Left lung (tissue), 10 donors: ENCODE measurements around the gene ME3. TPM values are rescaled to one million over a fixed set of nuclear protein-coding genes. Genes with fewer than 3 reads are reported as not detected.

ENCODE experiments used
- ATAC-seq: fragments of 200-7000 bp; cut with Tn5 transposase; one replicate; pipeline ENCODE4 v1.9.1; 2020; ENCODE audit warnings: moderate library complexity
- DNase-seq, 4 donors: peaks; one replicate each; pipeline ENCODE4 v3.0.0-alpha.2; 2013 to 2020
- H3K27ac ChIP-seq, 2 donors: fragments of 200-600 bp; sonication (generic) in 1 of 2; one replicate each; pipeline versions ENCODE4 v1.5.0 to v1.8.0; 2020 to 2021
- H3K27me3 ChIP-seq, 2 donors: fragments of 200-600 bp; sonication (generic) in 1 of 2; one replicate each; pipeline versions ENCODE4 v1.5.0 to v1.8.0; 2020 to 2021
- H3K36me3 ChIP-seq, 2 donors: fragments of 200-600 bp; sonication (generic) in 1 of 2; one replicate each; pipeline versions ENCODE4 v1.5.0 to v1.8.0; 2020 to 2021
- H3K4me1 ChIP-seq, 2 donors: fragments of 200-600 bp; one replicate each; pipeline ENCODE4 v1.8.0; 2021
- H3K4me3 ChIP-seq, 2 donors: fragments of 200-600 bp; sonication (generic) in 1 of 2; one replicate each; pipeline versions ENCODE4 v1.5.0 to v1.8.0; 2020 to 2021; ENCODE audit warnings: mild to moderate bottlenecking in 1 of 2
- H3K9me3 ChIP-seq, 2 donors: fragments of 200-600 bp; sonication (generic) in 1 of 2; one replicate each; pipeline versions ENCODE4 v1.5.0 to v1.8.0; 2020 to 2021
- CTCF ChIP-seq, 2 donors: fragments of 200-600 bp; sonication (generic) in 1 of 2; IDR thresholded peaks; one replicate each; pipeline versions ENCODE4 v1.5.0 to v1.8.0; 2021; ENCODE audit warnings: antibody characterized with exemption in 2 of 2
- intact Hi-C, 2 donors: fragments of 100-400 bp; cut with DNase I; formaldehyde crosslinking; loops; one replicate each; pipeline versions ENCODE4 v1.11.2 to v1.14.2; 2022
- polyA plus RNA-seq, 6 donors: library from polyadenylated mRNA; unstranded; fragments of 120-200 nt; gene quantifications; one replicate each; pipeline ENCODE4 v1.2.1, GENCODE V29; 2013; ENCODE audit not compliant: insufficient read length in 6 of 6
- total RNA-seq, 2 donors: library from RNA; stranded (reverse); fragmentation: NEBNext Ultra II Directional; extraction: Animal tissue kit (Norgen Biotek cat#: 25700); gene quantifications; one replicate each; pipeline ENCODE4 v1.2.1, GENCODE V29; 2021
- donor health status: DM: no; HTN: yes; CAD: no.
- donor health status: DM: no; HTN: no; CAD: no.

ME3 gene
- total and polyA plus RNA-seq, 8 donors = 21.6 to 44.6 (median 30.5) TPM

GRCh38 chr11:86673055-86673843 is 833 bp upstream of the ME3 start:
- no peak for TF ChIP-seq CTCF (IDR thresholded peaks at IDR 0.05)
- ATAC-seq = no peak
- DNase-seq = no peak
- H3K4me3 ChIP-seq = peak overlapping the region in 1 of 2 donors; percentile 69
- H3K9me3 ChIP-seq = no peaks in the 10 kb centered on the region
- peaks cover 0 to 15% of the 10 kb centered on the region in 2 donors for H3K27me3 ChIP-seq
- H3K36me3 ChIP-seq = no peaks in the 10 kb centered on the region
- intact Hi-C loops = no loop called here
- peaks cover 9 to 27% of the 10 kb centered on the region in 2 donors for H3K4me1 ChIP-seq
- no peak overlapping the region for H3K27ac ChIP-seq

GRCh38 chr11:86671531-86672006 is 847 bp downstream of the ME3 start:
- Histone ChIP-seq H3K36me3 (no peaks in the 10 kb centered on the region), H3K9me3 (no peaks in the 10 kb centered on the region), H3K4me3 (peak overlapping the region; percentile 69 to 85), H3K4me1 (peaks cover 9 to 27% of the 10 kb centered on the region in 2 donors), H3K27me3 (peaks cover 0 to 15% of the 10 kb centered on the region in 2 donors), H3K27ac (peak overlapping the region; percentile 86 to 91)
- no peak for TF ChIP-seq CTCF (IDR thresholded peaks at IDR 0.05)
- peak; percentile 73 for ATAC-seq
- intact Hi-C loops = no loop called here
- peak; percentile 45 to 88 (median 66) for DNase-seq

GRCh38 chr11:86670911-86671310 is 1.5 kb downstream of the ME3 start:
- TF ChIP-seq CTCF (IDR thresholded peaks at IDR 0.05) = no peak
- no peak for DNase-seq
- intact Hi-C loops = no loop called here
- peaks cover 0 to 15% of the 10 kb centered on the region in 2 donors for H3K27me3 ChIP-seq
- H3K9me3 ChIP-seq = no peaks in the 10 kb centered on the region
- H3K27ac ChIP-seq = peak overlapping the region in 1 of 2 donors; percentile 91
- no peaks in the 10 kb centered on the region for H3K36me3 ChIP-seq
- no peak for ATAC-seq
- peak overlapping the region; percentile 69 to 85 for H3K4me3 ChIP-seq
- peaks cover 9 to 27% of the 10 kb centered on the region in 2 donors for H3K4me1 ChIP-seq

GRCh38 chr11:86670181-86670580 is 2.2 kb downstream of the ME3 start:
- H3K4me3 ChIP-seq = no peak overlapping the region
- no peak overlapping the region for H3K27ac ChIP-seq
- intact Hi-C loops = no loop called here
- ATAC-seq = no peak
- no peak for TF ChIP-seq CTCF (IDR thresholded peaks at IDR 0.05)
- H3K36me3 ChIP-seq = no peaks in the 10 kb centered on the region
- no peaks in the 10 kb centered on the region for H3K9me3 ChIP-seq
- H3K27me3 ChIP-seq = peaks cover 0 to 15% of the 10 kb centered on the region in 2 donors
- H3K4me1 ChIP-seq = peaks cover 9 to 27% of the 10 kb centered on the region in 2 donors
- peak in 1 of 4 donors; percentile 24 for DNase-seq

GRCh38 chr11:86669424-86669823 is 3.0 kb downstream of the ME3 start:
- no peak for TF ChIP-seq CTCF (IDR thresholded peaks at IDR 0.05)
- Histone ChIP-seq H3K4me1 (peaks cover 9 to 27% of the 10 kb centered on the region in 2 donors), H3K36me3 (no peaks in the 10 kb centered on the region), H3K4me3 (no peak overlapping the region), H3K27me3 (peaks cover 0 to 15% of the 10 kb centered on the region in 2 donors), H3K9me3 (no peaks in the 10 kb centered on the region), H3K27ac (no peak overlapping the region)
- DNase-seq = no peak
- no peak for ATAC-seq
- intact Hi-C loops = no loop called here
